HG03565 (cell line): ENCODE data around the gene CPSF3.
A peak's percentile ranks its signal among the peaks of the same experiment; 100 is the strongest.

Experiments
- ATAC-seq: cut with Tn5 transposase; IDR thresholded peaks from one replicate; pipeline ENCODE4 v1.9.1; 2021; ENCODE audit warnings: mild to moderate bottlenecking, moderate library complexity; ENCODE audit not compliant: unreplicated experiment

Gene CPSF3

DNA sequence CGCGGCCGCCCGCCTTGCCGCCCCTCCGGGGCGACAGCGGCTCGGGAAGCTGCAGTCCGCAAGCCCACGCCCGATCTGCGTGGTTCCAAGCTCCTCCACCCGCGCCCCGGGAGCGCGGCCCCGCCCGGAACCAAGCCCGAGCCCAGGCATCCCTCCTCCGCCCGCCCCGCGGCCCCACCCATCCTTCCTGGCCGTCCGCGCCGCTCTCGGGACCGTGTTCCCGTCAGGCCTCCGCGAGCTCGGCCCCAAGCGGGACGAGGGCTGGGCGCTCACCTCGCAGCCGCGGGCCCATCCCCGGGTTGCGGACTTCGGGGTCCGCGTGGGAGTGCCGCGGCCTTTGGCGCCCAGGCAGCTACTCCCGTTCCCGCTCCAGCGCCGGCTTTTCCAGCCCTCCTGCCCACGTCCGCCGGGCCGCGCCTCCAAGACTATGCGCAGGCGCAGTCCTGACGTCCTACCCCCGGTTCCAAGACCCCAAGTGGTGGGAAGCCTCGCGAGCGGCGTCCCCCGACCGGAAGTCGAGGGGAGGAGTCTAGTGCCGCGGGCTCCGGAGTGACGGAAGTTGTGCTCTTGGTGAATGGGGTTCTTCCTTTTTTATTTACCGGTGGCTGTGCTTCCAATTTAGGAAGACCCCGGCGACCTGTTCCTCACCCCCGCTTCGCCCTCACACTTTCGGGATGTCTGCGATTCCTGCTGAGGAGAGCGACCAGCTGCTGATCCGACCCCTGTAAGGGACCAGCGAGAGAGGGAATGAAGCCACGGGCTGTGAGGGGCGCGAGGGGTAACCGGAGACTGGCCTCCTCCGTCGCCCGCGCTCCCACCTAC is at the start of gene CPSF3, which contains the start of gene ITGB1BP1:
TSS of gene CPSF3 (plus strand) at position 555 of the 822 bp plus-strand sequence. CDS start at position 675, 120 bp downstream.
TSS of gene ITGB1BP1 (minus strand) at position 429 of the 822 bp plus-strand sequence. CDS start 4,831 bp downstream, outside the sequence.
- peak; percentile 66 for ATAC-seq

DNA sequence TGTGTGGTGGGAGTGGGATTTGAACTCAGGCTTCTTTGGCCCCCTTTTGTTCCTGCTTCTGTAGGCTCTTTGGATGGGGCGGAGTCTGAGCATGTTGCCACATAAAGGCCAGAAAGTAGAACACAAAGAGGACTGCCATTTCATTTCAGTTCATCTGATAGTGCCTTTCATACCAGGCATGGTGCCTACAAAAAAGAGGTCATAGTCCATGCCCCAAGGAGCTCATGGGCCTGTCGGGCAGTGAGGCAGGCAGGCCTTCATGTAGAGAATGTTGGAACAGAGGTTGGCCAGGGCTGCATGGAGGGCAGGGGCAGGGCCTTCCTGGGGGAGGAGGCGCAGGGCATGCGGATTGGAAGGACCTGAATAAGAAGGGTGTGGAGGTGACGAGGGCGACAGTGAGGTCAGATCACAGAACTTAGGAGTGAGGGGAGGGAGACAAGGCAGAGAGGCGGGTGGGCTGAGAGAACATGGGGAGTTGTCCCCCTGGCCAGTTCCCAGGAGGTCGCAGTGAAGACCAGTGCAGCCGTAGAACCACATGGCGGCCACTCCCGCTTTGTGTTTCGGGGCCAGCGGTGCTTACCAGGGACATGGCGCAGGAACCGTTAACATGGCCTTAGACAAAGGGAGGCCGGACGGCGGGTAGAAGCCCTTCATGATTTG is 49.3 kb upstream of the CPSF3 start:
- no peak for ATAC-seq

DNA sequence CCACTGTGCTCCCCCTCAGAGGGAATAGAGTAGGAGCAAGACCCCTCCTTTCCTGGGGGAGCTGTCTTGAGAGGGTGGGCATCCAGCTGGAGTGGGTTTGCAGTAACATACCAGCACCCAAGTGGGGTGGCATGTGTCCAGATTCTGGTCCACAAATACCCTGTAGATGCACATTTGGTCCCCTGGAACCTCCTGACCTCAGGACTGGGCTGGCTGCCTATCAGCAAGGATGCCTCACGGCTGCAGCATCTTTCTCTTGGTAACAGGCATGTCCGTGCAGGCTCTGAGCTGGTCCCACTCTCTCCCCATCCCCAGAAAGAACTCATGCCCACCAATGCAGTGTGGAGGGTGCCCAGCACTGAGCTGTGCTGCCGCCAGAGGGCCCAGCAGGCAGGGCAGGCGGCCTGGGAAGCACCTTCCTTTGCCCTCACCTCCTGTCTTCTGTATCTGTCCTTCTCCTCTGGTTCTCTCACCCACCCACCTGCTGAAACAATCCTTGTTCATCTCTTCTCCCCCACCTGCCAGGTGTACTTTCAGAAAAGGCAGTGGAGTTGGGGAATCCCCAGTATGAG is 47.5 kb upstream of the CPSF3 start:
- ATAC-seq: no peak

DNA sequence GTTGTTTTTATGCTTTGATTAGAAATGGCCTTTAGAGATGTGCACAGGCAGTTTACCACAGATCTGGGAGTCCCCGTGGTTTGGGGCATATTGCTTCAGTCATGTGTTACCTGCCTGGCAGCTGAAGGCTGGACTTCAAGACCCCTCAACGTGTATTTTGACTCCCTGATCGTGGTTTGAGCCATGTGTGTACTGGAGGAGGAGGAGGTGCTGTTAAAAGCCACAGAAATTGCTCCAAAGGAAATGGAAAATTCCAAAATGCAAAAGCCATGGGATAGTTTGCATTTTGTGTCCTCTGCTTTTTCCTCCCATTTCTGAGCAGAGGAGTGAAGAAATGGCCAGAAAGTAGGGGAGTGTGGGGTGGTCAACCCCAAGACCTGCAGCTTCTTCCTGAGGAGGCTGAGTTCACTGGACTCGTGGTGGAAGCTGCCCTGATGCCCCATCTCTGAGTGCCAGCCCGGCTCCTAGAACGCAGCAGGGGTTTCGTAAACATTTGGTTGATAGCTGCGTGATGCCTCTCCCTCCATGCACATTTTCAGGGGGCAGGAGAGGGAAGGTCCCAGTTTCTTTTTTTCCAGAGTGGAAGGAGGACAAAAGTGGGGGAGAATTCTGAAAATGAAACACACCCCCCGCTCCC is 45.9 kb upstream of the CPSF3 start:
- ATAC-seq: no peak

DNA sequence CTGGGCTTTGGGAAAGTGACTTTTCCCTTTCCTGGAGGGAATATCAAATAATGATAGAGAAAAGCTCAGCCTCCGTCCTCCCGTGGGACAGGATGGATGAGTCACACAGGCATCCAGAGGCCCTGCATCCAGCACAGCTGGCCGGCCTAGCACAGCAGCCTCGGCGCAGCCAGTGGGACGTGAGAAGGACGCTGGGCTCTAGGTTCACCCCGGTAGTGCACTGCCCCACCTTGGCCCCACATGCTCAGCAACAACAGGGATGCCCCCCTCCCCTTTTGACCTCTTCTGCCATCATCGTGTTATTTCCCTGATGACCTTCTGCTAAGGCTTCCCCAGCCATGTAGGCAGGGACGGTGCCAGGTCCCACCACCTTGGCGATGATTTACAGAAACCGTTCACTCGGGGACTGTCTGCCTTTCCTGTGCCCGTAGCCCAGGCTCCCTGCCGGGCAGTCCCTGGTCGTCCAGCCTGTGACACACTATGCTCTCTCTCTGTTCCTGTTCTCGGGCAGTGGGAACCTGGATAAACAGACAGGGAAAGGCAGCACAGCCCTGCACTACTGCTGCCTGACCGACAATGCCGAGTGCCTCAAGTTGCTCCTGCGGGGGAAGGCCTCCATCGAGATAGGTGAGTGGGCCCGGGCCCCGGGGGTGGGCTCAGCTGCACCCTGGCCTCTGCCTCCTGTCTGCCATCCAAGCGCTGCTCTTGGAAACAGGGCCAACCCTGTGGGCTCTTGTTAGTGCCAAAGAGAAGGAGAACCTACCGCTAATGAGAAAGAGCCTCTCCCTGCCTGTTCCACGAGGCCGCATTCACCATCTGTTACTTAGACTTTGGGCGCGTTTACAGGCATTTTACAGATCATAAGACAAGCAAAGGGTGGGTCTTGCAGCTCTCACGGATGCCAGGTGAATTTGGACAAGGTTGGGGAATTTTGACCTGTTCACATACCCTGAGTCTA is 44.7 kb upstream of the CPSF3 start:
- ATAC-seq: no peak

DNA sequence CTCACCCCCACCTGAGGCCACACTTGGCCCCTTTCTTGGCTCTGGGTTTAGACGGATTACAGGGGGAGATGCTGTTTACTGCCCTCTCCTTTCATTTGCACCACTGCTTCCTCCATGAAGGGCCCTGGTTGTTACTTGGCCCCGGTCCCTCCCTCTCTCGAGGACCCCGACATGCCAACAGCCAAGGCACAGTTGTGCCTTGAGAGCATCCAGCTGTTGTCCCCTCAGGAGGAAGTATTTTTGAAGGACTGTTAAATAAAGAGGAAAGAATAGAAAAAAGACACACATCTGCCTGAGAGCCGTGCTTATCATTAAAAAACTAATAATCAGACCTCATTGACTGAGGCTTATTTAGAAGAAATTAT is 44.1 kb upstream of the CPSF3 start:
- no peak for ATAC-seq

DNA sequence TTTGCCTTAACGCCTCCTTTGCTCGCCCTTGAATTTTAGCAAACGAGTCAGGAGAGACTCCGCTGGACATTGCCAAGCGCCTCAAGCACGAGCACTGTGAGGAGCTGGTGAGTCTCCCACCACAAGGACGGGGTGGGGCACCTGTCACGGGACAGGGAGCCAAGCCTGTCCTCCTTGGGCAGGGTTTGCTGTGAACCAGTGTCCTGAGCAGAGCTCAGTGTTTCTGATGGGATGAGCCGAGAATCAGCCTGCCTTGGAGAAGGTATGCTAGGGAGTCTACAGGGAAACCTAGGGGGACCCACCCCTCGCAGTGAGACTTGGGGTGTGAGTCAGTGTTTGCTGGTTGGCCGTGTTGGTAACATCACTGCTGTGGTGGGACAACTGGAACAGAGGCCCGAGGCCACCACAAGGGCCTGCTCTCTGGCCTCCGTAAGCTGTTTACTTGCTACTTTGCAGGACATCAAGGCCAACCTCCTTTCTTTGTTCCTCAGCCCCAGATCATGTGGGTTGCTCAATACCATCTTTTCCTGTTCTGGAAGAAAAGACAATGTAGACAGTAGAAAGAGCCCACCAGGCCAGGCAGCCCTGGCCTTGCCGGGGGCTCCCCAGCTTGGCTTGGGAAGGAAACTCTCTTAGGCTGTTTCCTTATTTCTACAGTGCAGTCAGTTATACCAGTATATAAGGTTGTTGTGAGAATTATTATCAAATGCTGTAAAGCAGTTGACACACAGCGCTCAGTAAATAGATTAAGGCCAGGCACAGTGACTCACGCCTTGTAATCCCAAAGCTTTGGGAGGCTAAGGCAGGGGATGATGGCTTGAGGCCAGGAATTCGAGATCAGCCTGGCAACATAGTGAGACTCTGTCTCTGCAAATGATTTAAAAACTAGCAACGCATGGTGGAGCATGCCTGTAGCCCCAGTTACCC is 42.5 kb upstream of the CPSF3 start:
- no peak for ATAC-seq

DNA sequence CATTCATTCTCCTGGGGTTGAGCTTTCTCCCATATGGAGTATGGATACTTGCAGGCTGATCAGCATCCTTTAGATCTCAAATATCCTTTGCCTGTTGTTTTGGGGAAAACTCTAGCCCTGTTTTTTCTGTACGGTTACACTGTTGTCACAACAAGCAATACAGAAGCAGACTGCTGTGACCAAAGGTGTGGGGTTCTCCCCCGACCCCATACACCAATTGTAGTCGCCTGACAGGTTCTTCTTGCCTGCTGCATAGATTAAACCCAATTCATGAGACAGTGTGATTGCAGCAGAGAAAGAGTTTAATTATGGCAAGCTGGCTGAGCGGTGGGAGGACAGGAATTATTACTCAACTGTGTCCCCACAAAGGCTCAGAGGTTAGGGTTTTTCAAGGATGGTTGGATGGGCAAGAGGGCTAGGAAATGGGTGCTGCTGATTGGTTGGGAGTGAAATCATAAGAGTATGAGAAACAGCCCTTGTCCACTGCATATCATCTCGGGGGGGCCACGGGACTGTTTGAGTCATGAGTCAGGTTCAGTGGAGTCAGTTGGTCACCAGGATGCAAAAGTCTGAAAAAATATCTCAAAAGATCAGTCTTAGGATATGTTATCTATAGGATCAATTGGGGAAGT is 40.7 kb upstream of the CPSF3 start:
- no peak for ATAC-seq

DNA sequence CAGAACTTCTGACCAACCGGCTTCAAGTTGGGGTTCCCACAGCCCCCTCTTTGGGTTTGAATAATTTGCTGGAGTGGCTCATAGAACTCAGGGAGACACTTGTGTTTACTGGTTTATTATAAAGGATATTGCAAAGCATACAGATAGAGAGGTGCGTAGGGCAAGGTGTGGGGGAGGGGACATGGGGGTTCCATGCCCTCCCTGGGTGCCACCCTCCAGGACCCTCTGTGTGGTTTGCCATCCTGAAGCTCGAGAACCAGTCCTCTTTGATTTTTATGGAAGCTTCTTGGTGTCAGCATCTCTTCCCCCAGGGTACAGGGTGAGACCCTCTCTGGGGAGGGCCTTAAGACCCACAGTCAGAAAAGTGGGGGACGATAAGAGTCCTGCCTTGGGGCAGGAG is 38.9 kb upstream of the CPSF3 start:
- ATAC-seq: no peak

DNA sequence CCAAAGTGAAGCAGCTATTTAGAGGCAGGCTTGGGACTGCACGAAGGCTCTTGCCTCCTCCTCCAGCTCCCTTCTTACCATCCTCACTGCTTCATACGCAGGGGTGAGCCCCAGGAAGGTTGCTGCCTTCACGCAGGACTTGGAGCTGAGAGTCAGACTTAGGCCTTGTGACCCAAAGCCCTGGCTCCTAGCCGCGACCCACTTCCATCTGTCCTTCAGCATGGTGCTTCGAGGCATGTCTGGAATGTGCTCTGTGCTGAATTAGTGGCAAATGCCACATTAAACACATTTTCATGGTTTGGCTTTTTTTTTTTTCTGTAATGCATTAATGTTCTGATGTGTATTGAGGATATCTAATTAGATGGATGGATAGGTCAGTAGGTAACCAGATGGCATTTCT is 37.6 kb upstream of the CPSF3 start:
- no peak for ATAC-seq

DNA sequence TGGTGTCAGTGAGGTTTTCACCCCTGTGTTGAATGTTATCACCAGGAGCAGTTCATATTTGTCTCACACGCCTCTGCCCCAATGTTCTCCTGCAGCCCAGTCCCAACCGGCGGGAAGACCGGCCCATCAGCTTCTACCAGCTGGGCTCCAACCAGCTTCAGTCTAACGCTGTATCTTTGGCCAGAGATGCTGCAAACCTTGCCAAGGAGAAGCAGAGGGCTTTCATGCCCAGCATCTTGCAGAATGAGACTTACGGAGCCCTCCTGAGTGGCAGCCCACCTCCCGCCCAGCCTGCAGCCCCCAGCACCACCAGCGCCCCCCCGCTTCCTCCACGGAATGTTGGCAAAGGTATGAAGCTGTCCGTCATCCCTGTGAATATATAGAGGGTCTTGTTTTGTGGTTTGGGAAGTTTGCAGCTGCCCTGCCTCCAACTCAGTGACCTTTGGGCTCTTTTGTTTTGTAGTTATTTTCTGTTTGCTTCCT is 35.2 kb upstream of the CPSF3 start:
- ATAC-seq: no peak

DNA sequence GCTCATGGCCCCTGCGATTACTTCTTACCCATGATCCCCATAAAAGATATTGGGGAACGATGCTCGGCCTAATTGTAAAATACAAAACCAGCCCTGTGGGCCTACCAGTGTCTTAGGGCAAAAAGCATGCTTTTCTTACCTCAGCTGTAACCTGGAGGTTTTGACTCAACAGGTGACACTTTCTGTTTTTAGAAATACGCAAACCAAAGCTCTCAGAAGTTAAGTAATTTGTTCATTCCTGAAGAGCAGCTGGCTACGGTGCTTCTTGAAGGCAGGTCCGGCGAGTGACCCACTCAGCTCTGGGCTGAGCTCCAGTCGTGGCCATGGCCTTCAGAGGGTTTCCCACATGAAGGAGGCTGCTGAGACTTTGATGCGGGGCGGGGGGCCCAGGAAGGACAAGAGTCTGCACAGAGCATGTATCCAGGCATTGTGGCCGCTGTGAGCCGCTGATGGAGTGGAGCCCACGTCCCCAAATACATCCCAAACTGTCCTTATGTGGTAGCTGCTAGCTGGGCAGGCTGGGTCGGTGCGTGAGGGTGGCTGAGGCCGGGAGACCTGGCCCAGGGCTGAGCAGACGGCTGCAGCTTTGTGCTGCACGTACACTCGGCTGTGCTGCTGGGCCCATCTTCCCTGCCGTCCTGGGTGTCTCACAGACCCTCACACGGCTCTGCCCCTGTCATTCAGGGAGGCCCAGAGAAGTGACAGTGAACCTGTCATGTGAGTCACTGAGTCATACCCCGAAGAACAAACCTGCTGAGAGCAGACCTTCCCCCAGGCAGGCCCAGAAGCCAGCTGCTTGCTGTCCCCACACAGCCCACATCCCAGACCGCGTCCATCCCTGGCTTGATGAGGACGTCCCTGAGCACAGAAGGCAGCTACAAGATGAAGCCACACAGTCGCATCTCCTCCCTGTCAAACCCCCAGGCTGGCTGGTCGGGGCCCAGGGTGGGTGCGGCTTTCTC is 34.2 kb upstream of the CPSF3 start:
- no peak for ATAC-seq

DNA sequence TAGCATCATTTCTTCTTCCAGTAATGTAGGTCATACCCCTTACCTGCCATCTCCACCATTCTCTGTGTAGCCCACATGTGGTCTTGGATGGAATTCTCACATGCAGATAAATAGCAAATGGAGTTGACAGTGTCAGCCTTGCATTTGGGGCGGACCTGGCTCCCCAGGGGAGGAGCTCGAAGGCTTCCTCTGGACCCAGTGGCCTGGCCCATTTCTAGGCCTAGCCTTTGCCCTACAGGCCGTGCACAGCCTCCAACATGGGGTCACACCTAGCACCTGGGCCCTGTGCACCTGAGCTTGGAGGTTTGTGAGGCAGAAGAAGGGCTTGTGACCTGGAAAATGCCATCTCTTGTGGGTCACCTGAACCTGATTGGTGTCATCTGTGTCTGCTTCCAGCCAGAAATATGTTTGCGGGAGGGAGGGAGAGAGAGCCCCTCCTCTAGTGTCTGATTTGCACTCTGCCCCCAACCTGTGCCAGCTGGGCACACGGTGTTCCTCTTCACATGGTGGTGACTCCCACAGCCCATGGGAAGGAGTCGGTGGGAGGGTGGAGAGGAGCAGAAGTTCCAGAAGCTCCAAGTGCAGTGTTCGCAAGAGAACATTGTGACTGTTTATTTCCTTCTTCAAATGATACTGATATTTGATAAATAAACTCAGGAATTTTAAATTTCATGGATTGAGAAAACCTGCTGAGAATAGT is 33.2 kb upstream of the CPSF3 start:
- no peak for ATAC-seq

DNA sequence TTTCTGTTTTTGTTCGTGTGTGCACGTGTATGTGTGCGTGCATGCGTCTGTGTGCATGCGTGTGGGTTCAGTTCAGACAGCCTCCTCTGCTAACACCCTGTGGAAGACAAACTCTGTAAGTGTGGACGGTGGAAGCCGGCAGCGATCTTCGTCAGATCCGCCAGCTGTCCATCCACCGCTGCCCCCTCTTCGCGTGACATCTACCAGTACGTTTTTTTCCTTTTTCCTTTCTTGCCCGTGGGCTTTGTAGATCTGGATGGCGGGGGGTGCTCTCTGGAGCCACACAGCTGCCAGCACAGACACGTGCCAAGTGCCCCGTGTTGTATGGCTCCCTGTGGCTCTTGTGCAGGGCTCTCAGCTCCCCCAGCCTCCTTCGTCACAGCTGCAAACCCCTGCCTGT is 32.5 kb upstream of the CPSF3 start:
- no peak for ATAC-seq

DNA sequence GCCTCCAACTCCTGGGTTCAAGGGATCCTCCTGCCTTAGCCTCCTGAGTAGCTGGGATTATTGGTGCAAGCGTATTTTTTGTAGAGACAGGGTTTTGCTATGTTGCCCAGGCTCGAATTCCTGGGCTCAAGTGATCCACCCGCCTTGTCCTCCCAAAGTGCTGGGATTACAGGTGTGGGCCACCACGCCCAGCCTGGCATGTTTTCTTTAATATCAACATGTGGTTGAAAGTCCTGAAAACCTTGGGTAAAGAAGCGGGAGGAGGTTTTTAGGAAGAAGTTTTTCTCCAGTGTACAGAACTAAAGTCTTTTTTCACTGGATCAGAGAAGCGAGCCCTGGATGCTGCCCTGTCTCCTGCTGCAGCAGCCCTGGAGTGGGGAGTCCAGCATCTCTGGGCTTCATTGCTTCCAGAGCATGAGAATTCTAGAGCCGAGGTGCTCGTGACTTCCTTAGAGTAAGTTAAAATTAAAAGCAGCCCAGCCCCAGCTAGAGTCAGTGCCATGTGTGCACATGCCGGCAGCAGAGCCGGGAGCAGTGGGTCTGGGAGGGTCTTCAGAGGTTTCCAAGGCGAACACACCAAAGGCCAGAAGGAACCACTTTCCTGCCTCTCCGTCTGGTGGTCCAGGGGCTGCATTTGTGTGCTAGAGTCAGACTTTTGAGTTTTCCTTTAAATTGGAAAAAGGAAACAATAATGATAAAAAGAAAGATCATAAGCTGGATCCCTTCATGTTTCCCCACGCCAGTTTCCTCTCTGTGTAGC is 31.3 kb upstream of the CPSF3 start:
- ATAC-seq: no peak
